KOPT-K1 (cell line): ENCODE measurements around the gene FN3KRP.
A peak's percentile ranks its signal among the peaks of the same experiment; 100 is the strongest.
"Not testable (repeated sequence)": the region's sequence is repeated elsewhere in the genome, so short reads cannot be mapped to it uniquely, and the experiment has no call there.

Source experiments
- H3K27ac ChIP-seq: fragments of 200-600 bp; sonication (generic); 2 replicates; pipeline ENCODE4 v1.5.1; 2016; ENCODE audit warnings: antibody characterized with exemption, mild to moderate bottlenecking, low read depth, low read length; ENCODE audit not compliant: poor library complexity, severe bottlenecking
- H3K36me3 ChIP-seq: fragments of 200-600 bp; sonication (generic); 2 replicates; pipeline ENCODE4 v1.5.1; 2017; ENCODE audit warnings: antibody characterized with exemption, mild to moderate bottlenecking, low read length, moderate library complexity; ENCODE audit not compliant: insufficient read depth
- H3K9me3 ChIP-seq: fragments of 200-600 bp; sonication (generic); 2 replicates; pipeline ENCODE4 v1.5.1; 2017; ENCODE audit warnings: antibody characterized with exemption, low read length, mild to moderate bottlenecking; ENCODE audit not compliant: insufficient read depth, poor library complexity, severe bottlenecking

FN3KRP gene

GRCh38 chr17:82740906-82741759 lies 24.6 kb downstream of the FN3KRP start:
- peaks cover 30% of the 10 kb centered on the region for H3K9me3 ChIP-seq
- no peak overlapping the region for H3K27ac ChIP-seq
- peaks cover 51% of the 10 kb centered on the region for H3K36me3 ChIP-seq

- Histone ChIP-seq H3K9me3 (peaks cover 36% of the 10 kb centered on the region), H3K36me3 (peaks cover 47% of the 10 kb centered on the region), H3K27ac (no peak overlapping the region)
Measured at GRCh38 chr17:82743344-82744219, 27.1 kb downstream of the FN3KRP start.

DNA sequence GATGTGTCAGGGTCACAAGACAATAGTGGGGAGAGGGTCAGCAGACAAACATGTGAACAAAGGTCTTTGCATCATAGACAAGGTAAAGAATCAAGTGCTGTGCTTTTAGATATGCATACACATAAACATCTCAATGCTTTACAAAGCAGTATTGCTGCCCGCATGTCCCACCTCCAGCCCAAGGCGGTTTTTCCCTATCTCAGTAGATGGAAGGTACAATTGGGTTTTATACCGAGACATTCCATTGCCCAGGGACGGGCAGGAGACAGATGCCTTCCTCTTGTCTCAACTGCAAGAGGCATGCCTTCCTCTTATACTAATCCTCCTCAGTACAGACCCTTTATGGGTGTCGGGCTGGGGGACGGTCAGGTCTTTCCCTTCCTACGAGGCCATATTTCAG lies 28.2 kb downstream of the FN3KRP start:
- peaks cover 32% of the 10 kb centered on the region for H3K9me3 ChIP-seq
- H3K36me3 ChIP-seq, result peaks cover 41% of the 10 kb centered on the region
- not testable (repeated sequence) for H3K27ac ChIP-seq

DNA sequence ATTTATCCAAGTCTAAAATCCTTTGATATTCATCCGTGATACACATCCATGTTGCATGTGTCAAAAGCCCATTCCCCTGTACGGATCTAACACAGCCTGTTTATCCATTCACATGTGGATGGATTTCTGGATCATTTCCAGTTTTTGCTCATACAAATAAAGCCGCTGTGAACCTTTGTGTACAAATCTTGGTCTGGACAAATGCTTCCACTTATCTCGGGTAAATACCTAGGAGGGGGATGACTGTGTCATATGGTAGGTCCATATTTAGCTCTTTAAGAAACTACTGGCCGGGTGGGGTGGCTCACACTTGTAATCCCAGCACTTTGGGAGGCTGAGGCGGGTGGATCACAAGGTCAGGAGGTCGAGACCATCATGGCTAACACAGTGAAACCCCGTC lies 29.0 kb downstream of the FN3KRP start:
- peaks cover 33% of the 10 kb centered on the region for H3K36me3 ChIP-seq
- peaks cover 30% of the 10 kb centered on the region for H3K9me3 ChIP-seq
- no peak overlapping the region for H3K27ac ChIP-seq

DNA sequence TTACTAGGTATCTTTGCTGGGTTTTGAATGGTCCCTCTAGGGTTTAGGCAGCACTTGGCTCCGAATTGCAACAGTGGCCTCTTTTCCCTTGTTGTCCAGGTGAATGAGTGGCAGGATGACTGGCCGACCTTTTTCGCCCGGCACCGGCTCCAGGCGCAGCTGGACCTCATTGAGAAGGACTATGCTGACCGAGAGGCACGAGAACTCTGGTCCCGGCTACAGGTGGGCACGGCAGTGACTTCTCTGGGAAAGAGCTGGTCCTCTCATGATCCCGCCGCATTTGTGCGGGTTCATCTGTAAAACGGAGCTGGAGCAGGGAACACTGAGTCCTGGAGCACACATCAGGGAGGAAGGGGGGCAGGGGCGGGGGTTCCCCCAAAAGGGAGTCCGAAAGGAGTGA lies 32.2 kb downstream of the FN3KRP start:
- H3K9me3 ChIP-seq, result peaks cover 20% of the 10 kb centered on the region
- H3K27ac ChIP-seq, result no peak overlapping the region
- peaks cover under 1% of the 10 kb centered on the region; the same call in 1 of the 2 replicates for H3K36me3 ChIP-seq

DNA sequence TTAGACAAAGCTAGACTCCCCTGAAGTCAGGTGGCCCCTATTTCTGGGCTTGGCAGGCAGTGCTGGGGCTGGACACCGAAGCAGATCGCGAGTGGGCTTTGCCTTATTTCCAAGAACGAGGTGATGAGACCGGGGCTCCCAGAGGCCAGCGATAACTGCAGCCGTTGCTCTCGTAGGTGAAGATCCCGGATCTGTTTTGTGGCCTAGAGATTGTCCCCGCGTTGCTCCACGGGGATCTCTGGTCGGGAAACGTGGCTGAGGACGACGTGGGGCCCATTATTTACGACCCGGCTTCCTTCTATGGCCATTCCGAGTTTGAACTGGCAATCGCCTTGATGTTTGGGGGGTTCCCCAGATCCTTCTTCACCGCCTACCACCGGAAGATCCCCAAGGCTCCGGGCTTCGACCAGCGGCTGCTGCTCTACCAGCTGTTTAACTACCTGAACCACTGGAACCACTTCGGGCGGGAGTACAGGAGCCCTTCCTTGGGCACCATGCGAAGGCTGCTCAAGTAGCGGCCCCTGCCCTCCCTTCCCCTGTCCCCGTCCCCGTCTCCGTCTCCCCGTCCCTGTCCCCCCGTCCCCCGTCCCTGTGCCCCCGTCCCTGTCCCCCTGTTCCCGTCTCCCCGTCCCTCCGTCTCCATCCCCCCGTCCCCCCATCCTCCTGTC lies 33.9 kb downstream of the FN3KRP start:
- peaks cover under 1% of the 10 kb centered on the region for H3K36me3 ChIP-seq
- no peak overlapping the region for H3K27ac ChIP-seq

GRCh38 chr17:82751171-82751570 lies 34.7 kb downstream of the FN3KRP start:
- Histone ChIP-seq H3K36me3 (peaks cover 9% of the 10 kb centered on the region), H3K27ac (no peak overlapping the region), H3K9me3 (peaks cover 11% of the 10 kb centered on the region)

More for the DNA sequence above, 33.9 kb downstream of the FN3KRP start:
- H3K9me3 ChIP-seq, result peaks cover 19% of the 10 kb centered on the region

GRCh38 chr17:82751571-82752370 lies 35.3 kb downstream of the FN3KRP start, which contains the start of gene TBCD:
Gene TBCD, plus strand, starts transcription at chr17:82752065. Its CDS starts 129 bp downstream, at chr17:82752194.
- Histone ChIP-seq H3K36me3 (peaks cover 15% of the 10 kb centered on the region), H3K9me3 (peaks cover 6% of the 10 kb centered on the region), H3K27ac (peak within 1 kb of the TSS; percentile 78)

GRCh38 chr17:82752371-82753200 lies 36.1 kb downstream of the FN3KRP start:
- Histone ChIP-seq H3K36me3 (peaks cover 23% of the 10 kb centered on the region), H3K9me3 (peaks cover 6% of the 10 kb centered on the region), H3K27ac (peak overlapping the region; percentile 78)

GRCh38 chr17:82753201-82753464 lies 36.6 kb downstream of the FN3KRP start:
- Histone ChIP-seq H3K9me3 (peaks cover 6% of the 10 kb centered on the region), H3K27ac (peak overlapping the region; percentile 78), H3K36me3 (peaks cover 28% of the 10 kb centered on the region)

DNA sequence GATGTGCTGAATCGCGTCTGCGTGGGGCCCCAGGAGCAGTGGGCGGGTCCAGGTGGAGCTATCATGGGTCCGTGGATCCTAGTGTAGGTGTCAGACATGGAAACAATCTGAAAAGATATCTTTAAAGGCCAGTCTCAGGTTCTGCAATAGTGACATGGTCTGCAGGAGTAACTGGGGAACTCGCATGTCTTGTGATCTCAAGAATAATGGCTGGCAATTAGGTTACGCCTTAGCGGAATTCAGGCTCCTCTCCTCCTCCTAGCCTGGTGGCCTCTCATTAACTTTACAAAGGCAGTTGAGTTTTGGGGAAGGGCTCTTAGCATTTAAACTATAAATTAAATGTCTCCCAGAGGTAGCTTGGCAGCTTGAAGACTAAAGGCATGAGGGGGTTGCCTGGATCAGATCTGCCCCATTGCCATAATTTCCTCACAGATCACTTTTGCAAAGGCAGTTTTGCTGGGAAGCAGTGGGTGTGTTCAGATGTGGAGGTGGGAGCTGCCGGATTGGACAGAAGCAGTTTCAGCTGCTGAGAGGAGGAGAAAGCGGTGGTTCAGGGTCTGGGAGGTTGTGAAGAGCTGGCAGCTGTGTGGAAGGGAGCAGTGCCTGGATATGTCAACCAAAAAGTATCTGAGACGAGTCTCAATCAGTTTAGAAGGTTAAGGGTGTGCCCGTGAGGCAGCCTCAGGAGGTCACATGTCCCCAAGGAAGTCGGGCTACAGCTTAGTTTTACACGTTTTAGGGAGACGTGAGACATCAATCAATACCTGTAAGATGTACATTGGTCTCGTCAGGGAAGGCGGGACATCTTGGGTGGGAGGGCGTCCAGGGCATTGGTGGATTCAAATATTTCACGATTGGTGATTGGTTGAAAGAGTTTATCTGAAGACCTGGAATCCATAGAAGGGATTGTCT lies 38.0 kb downstream of the FN3KRP start:
- H3K36me3 ChIP-seq, result peaks cover 40% of the 10 kb centered on the region
- H3K9me3 ChIP-seq, result peaks cover 6% of the 10 kb centered on the region
- H3K27ac ChIP-seq, result no peak overlapping the region

GRCh38 chr17:82756166-82756565 lies 39.7 kb downstream of the FN3KRP start:
- H3K36me3 ChIP-seq, result peaks cover 56% of the 10 kb centered on the region
- H3K27ac ChIP-seq, result no peak overlapping the region
- no peaks in the 10 kb centered on the region for H3K9me3 ChIP-seq

GRCh38 chr17:82765371-82765770 lies 48.9 kb downstream of the FN3KRP start:
- Histone ChIP-seq H3K9me3 (no peaks in the 10 kb centered on the region), H3K36me3 (peaks cover 96% of the 10 kb centered on the region), H3K27ac (no peak overlapping the region)
